Inferior parietal cortex (tissue), 1 donor: Measurements from ENCODE around the gene ALKAL2.
"Not testable (repeated sequence)": the region's sequence is repeated elsewhere in the genome, so short reads cannot be mapped to it uniquely, and the experiment has no call there.

ENCODE experiments used
- DNase-seq: peaks from one replicate; pipeline ENCODE4 v3.0.0-alpha.2; 2016; ENCODE audit errors: extremely low spot score

The ALKAL2 gene, protein sequence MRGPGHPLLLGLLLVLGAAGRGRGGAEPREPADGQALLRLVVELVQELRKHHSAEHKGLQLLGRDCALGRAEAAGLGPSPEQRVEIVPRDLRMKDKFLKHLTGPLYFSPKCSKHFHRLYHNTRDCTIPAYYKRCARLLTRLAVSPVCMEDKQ

DNA sequence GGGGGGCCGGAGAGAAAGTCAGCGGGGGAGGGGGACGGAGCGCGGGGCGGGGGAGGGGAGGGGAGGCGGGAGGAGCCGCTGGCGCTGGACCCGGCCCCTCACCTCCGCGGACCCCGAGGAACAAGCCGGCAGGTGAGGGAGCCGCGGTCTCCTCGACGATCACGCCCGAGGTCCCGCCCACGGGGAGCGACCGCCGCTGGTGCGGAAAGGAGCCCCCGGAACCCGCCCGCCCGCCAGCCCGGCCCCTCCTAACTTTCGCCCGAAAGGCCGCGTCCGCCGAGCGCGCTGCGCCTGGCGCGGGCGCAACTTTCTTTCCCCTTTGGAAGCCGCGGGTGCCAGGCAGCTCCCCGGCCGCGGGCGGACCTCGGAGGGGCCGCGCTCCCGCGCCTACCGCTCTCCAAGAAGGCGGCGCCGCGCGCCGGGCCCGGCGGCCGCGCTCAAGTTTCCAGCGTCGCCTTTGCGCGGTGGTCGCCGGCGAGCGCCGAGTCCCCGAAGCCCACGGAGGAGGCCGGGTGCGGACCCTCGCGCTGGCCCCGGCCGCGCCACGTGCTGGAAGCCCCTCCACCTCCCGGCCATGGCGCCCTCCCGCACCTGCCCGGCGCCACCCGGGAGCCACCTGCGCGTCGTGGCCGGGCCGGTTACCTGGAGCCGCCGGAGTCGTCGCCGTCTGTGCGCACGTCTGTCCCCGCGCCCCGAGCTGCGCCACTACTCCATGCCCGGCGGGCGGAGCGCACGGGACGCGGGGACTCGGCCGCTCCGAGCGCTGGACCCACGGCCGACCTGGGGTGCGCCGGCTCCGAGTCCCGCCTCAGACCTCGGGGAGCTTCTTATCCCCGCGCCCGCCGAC, at the start of gene ALKAL2:
Gene ALKAL2, minus strand, starts transcription at position 181 of the 847 bp plus-strand sequence. CDS start 256 bp downstream, outside the sequence.
- no peak for DNase-seq

DNA sequence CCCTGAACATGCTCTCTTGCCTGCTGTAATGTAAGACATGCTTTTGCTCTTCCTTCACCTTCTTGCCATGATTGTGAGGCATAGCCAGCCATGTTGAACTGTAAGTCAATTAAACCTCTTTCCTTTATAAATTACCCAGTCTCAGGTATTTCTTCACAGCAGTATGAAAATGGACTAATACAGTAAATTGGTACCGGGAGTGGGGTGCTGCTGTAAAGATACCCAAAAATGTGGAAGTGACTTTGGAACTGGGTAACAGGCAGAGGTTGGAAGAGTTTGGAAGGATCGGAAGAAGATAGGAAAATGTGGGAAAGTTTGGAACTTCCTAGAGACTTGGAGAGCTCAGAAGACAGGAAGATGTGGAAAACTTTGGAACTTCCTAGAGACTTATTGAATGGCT, 49.1 kb upstream of the ALKAL2 start:
- DNase-seq = not testable (repeated sequence)

DNA sequence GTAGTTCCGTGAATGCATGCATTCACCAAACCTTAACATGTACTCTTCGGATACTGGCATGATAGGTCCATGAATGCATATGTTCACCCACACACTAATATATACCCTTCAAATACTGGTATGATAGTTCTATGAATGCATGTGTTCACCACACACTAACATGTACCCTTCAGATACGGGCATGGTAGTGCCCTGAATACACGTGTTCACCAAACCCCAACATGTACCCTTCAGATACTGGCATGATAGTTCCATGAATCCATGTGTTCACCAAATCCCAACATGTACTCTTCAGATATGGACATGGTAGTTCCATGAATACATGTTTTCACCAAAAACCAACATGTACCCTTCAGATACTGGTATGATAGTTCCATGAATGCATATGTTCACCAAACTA, 48.5 kb upstream of the ALKAL2 start:
- DNase-seq = no peak

DNA sequence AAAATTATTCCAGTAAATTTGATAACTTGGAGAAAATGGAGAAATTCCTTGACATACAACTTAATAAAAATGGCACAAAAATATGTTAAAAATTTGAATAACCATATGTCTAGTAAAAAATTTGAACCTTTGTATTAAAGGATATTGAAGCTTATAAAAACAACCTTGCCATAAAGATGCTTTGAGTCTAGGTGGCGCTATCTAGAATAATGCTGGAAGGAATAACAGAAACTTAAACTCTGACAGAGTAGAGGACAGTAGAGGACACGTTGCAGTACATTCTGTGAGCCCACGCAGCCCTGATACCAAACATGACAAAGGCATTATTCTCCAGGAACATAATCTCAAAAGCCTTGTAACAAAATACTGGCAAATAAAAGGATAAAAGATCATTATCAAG, 44.7 kb upstream of the ALKAL2 start:
- DNase-seq = no peak

DNA sequence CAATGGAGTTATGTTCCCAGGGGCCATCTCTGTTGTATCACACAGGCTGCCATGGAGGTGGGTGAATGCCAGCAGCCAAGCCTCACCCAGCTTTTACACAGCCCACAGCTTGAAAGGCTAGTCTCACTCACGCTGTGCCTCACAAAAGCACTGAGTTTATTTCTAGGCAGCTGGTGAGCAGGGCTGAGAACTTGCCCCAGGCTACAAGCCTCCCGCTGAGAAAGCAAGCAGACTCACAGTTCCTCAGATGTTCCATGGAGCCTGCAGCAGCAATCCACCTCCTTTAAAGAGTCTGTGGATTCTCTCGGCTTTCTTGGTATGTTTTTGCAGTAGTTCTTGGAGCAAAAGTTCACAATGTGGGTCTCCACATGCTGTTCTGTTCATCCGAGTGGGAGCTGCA, 40.9 kb upstream of the ALKAL2 start:
- DNase-seq = no peak

DNA sequence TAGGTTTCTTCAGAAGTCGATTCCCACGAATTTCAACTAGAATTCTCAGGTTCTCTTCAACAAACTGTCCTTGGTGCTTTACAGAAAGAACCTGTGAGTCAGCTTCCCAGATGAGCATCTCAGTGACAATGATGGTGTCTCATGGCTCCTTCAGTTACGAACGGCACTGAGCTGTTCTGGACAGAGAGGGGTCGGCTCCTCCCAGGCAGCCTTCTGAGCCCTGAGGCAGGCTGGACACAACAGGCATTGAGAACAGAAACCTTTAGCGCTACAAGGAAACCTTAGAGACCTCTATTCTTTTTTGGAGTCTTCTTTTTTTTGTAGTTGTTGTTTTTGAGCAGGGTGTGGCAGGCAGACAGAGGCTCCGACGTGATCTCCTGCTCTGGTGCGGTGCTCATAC, 35.1 kb upstream of the ALKAL2 start:
- DNase-seq = no peak

DNA sequence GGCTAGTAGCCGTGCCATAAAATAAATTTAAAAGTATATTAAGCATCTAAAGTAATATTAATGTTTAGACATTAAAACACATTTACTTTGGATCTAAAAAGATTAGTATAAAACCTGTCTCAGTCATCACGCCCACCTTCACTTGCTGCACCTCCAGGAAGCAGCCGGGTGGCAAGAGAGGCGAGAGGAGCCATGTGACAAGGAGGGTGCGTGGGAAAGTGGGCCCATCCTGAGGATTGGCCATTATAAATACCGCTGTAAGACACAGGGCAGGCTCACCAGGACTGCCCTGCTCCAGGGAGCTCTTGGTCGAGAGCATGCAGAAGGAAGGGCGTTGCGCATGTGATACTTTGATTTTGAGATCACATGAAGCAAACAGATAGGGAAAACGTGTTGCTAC, 34.4 kb upstream of the ALKAL2 start:
- DNase-seq = no peak

DNA sequence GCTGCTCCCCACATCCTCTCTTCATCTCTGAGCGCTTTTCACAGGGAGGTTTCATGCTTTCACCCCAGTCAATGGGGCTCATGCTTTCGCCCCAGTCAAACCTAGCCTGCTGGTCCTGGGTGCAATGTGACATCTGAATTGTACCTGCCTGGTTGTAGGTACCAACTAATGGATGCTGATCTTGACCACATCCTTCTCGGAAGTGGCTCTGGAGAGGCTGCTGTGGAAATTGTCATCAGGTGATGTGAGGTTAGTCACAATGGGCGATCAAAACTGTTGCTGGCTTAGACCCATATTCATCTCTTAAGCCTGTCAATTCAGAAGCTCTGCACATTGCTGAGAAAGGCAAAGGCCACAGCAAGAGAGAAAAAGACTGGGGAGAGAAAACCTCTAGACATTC, 32.7 kb upstream of the ALKAL2 start:
- no peak for DNase-seq

DNA sequence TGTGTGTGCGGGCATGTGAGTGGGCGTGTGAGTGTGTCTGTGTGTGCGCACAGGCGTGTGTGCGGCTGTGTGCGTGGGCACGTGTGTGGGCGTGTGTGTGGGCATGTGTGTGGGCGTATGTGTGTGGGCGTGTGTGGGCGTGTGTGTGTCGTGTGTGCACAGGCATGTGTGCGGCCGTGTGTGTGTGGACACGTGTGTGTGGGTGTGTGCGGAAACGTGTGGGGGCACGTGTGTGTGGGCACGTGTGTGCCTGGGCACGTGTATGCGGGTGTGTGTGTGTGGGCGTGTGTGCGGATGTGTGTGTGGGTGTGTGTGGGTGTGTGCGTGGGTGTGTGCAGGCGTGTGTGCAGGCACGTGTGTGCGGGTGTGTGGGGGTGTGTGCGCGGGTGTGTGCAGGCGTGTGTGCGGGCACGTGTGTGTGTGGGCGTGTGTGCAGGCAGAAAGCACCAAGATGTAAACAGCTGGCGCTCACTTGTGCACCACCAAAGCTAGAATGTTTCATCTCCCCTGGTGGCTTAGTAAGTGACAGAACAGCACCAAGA, 31.2 kb upstream of the ALKAL2 start:
- DNase-seq = no peak

DNA sequence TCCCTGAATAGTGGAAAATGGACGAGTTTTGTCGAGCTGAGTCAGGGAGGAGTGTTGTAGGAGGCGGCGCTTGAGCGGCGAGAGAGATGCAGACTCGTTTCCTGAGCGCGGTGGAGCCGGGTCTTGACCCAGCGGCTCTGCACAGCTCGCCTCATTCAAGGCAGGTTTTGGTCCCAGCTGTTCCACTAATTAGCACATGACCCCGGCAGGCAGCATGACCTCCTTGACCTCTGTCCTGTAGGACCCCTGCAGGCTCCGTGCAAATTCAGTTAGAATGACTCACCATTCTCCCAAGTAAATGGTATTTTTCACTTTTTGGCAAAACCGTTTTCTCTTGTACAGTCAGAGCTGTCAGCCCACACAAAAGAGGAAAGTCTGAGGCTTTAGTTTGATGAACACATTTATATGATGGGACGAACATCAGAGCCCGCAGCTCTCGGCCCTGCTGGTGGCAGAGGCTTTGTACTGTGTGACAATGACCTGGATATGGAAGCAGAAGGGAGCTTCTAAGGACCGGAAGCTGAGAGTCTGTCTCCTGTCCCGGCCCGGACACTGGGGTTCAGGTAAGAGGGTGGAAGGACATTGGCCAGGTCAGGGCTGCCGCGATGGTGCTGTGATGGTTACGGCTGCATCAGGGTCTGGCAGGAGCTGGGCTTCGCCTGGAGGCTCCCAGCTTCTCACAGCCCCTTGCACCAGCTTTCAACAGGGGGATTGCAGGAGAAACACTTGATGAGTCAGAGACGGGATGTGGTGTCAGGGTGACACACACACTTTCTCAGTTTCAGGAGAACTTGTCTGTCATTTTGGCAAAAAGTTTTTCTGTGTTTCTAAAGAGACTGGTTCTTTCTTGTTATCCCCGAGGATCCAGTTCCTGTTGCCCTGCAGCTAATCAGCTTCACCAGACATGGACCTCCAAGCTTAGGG, 29.9 kb upstream of the ALKAL2 start:
- peak; percentile 20 for DNase-seq

DNA sequence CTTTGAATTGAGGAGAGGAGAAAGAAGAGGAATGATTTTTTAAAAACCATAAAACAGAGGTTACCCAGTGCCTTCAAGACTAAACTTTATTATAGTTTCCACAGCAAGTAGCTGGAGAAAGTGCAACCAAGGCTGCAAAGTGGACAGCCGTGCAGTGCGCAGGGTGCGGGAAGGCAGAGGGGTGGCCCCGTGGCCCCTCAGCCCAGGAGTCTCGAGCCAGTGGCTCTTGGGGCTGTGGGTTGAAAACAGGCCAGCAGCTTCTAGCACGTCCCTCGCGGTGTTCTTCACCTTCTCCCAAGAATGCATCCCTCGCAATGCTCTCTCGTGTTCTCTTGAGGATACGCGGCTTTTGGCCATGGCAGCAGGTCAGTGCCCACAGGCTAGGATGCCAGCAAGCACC, 28.5 kb upstream of the ALKAL2 start:
- DNase-seq = no peak

DNA sequence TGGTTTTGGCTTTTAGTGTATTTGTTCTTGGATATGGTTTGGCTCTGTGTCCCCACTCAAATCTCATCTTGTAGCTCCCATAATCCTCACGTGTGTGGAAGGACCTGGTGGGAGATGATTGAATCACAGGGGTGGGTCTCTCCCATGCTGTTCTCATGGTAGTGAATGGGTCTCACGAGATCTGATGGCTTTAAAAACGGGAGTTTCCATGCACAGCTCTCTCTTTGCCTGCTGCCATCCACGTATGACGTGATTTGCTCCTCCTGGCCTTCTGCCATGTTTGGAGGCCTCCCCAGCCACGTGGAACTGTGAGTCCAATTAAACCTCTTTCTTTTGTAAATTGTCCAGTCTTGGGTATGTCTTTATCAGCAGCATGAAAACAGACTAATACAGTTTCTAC, 28.0 kb upstream of the ALKAL2 start:
- not testable (repeated sequence) for DNase-seq

DNA sequence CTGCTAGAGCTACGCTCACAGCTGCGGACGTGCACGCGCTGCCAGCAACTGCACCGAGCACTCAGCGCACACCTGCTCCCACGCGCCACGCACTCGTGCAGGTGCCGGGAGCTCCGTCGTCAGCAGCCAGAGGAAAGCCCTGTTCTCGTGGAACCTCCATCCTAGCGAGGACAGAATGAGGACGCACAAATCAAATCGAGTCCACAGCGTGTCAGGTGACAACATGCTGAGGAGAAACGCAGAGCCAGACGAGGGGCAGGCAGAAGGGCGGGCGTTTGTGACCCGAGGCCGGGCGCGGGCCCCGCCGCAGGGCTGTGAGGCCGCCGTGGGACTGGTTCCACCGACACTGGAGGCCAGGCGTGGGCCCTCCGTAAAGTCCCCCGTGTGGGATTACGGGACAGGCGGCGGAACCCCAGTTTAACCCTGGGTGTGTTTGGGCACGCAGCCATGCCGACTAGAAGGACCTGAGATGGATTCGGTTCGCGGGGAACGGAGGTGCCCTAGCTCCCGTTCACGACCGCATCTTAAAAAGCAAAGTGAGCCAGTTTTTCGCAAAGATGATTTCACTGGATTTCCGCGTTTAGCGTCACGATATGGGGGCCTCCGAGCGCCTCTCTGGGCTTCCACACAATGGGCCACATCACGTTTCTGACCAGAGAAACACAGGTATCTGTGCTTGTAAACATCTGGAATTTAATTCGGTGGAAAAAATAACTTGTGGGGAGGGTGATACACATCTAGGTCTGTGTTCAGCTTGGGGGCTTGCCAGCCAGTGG, 26.9 kb upstream of the ALKAL2 start:
- no peak for DNase-seq

DNA sequence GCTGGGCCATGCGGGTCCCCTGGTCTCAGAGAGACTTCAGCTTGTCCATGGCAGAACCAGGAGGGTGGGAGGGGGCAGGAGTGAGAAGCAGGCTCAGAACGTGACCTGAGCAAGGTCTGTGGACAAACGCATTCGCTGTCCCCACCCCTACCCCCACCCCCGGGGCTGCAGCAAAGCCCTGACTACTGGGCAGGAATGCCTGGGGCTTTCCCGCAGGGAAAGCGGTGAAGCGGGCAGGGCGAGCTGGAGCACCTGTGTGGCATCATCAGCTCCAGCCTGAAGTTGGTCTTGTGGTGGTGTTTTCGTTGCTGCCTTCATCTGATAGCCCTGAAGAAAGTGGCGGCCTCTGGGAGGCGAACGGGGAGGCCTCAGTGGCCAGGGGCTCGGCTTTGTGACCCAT, 26.1 kb upstream of the ALKAL2 start:
- no peak for DNase-seq

DNA sequence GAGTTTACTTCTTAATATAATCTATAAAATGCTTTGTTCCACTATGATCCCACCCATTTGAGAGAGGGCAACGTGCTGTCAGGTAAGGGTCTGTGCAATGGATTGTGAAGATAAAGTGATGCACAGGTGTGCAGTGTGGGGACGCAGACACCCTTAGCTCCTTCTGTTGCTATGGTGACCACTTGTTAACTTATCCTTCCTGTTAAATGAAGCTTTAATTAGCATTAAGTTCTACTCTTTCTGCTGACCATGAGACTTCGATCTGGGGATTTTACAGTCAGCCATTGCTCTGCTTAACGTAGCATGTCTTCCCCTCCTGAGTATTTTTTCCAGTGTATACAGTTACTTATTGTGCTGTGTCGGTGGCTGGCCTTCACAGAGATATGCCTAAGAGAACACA, 23.1 kb upstream of the ALKAL2 start:
- DNase-seq = no peak

DNA sequence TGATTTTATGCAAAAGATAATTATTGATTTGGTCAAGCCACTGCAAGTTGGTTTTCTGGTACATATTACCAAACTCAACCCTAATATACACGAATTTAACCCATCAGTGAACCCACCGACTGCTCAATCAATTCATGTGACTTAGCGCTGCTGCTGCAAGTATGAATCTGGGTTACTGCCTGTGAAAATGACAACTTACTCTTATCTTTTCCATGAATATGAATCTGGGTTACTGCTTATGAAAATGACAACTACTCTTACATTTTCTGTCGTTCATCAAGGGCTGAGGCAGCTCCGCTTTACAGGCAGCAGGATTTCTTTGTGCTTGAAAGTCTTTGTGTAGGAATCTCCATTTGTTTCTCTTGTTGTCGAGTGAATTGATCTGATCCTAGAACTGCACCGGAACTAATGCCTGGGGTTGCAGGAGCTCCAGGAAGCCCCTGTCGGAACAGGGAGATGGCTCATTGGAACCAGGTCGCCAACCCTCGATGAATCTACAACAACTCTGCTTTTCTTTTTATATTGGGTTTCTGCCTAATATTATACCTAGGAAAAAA, 22.1 kb upstream of the ALKAL2 start:
- DNase-seq = no peak

DNA sequence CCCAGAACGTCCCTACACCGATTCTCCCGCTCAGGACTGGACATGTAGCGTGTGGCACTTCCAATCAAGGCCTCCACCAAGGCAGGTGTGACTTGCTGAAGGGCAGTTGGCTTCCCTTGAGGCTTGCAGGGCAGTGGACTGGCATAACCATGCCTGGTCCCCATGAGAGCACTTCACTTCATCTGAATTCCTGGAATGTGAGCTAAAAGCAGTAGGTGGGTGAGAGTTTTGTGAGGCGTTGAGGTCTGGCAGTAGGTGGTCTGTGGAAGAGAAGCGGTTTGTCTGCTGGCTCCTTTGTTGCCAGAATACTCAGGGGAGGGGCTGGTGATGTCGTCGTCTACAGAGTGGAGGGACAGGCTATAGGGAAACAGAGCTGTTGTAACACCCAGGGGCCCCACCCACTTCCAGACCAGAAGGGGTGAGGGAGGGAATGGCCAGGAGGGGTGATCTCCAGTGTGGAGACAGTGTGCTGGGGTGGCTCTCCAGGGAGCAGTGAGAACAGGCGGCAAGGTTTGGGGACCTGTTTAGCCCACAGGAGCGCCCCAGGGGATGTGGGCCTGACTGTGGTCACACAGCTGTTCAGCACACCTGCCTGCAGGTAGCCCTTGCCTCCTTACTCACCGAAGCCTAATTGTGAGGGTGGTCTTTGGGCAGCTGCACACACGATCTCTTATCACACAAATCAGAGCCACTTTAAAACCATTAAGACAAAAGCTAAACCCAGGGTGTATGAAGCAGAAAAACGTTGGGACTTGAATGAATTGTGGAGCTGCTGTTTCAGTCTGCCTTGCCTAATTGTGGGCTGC, 21.5 kb upstream of the ALKAL2 start:
- DNase-seq = no peak

DNA sequence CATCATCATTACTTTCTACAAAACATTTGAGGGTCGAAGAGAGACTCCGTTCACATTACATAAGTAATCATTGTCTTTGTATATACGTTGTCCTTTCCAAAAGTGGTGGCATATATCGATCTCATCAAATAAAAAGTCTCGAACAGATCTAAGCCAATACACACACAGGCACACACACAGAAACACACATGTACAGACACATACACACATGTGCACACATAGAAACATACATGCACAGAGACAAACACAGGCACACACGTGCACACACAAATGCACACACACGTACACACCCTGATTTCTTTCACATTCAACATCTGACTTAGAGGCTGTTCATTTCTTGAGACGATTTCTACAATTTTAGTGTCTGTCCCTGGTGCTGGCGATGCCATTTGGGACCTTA, 17.5 kb upstream of the ALKAL2 start:
- DNase-seq = no peak

DNA sequence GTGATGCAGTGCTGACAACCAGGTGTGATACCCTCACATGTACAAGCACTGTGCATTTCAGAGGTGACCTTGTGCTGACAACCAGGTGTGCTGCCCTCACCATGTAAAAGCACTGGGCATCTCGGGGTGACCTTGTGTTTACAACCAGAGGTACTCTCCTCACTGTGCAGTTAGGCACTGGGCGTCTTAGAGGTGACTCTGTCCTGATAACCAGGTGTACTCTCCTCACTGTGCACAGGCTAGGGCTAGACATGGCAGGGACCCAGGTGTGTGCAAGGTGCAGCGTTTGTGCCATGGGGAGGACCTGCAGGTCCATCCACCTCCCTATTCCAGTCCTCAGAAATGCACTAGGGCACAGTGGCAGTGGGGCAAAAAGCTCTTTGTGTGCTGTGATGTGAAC, 8.5 kb upstream of the ALKAL2 start:
- DNase-seq = no peak

DNA sequence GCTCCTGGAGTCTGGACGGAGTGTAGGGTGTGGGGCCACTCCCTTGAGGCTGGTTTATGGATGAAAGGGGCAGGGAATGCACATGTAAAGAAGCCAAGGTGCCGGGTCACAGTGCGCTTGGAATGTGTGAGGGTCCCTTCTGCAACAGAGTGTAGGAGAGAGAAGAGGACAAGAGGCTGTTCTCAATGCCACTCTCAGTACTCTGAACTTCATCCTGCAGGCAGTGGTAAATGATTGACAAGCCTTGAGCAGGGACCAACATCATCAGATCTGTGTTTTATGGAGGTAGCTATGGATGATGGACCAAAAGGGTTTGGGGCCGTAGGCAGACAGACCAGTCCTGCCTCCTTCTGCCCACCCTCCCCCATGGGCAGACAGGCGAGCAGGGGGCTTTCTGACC, 7.2 kb upstream of the ALKAL2 start:
- no peak for DNase-seq
